ENCODE results near the gene PARS2.

Gene PARS2

GRCh38 chr1:54774820-54775498 lies 10.6 kb upstream of the PARS2 start:
- DNase-seq (ENCODE audit: low spot score) (no peak), FAIRE-seq (no peak)

GRCh38 chr1:54772951-54773350 lies 8.6 kb upstream of the PARS2 start:
- DNase-seq (ENCODE audit: low spot score) (no peak), FAIRE-seq (no peak)

DNA sequence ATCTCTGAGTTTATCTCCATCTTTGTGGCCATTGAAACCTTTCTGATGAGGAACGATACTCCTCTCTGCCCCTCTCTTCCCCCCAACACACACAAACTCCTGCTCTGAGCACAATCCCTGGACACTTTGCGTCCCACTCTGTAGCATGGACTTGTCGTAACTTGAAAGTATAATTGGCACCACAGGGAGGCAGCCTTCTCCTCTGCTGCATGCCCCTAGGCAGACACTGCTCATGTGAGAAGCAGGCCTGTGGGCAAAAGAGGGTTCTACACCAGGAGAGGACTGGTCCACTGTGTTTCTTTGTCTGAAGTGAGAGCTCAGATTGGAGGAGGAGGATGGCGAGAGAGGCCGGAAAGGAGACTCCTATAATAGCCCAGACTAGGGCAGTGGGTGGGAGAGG lies 3.8 kb upstream of the PARS2 start:
- DNase-seq (ENCODE audit: low spot score) (no peak), FAIRE-seq (no peak)

GRCh38 chr1:54767526-54767925 lies 3.2 kb upstream of the PARS2 start:
- FAIRE-seq = no peak
- no peak for DNase-seq (ENCODE audit: low spot score)

DNA sequence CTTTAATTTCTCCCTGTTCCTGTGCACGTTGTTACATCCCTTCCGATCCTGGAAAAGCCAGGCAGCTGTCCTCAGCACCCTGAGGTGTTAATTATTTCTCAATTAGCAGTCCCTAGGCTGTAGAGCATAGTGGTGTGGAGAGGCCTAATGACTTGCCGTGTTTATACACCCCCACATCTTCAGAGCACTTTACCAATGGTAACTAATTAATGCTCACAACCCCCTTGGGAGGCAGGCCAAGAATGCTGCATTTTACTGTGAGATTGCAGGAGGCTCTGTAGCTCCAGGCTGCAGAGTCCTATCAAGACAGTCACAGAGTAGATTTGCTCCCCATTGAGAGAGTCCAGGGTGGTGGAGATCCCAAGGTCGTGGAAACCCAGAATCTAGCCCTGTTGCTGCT lies 2.4 kb upstream of the PARS2 start:
- FAIRE-seq (no peak), DNase-seq (ENCODE audit: low spot score) (no peak)

GRCh38 chr1:54764922-54765561 lies 719 bp upstream of the PARS2 start:
- FAIRE-seq (no peak), DNase-seq (ENCODE audit: low spot score) (no peak)

GRCh38 chr1:54763816-54764132 lies 549 bp downstream of the PARS2 start:
- no peak for FAIRE-seq
- DNase-seq (ENCODE audit: low spot score) = no peak

- no peak for DNase-seq (ENCODE audit: low spot score)
- no peak for FAIRE-seq
These were observed 5.5 kb downstream of the PARS2 start for GRCh38 chr1:54758678-54759348.

DNA sequence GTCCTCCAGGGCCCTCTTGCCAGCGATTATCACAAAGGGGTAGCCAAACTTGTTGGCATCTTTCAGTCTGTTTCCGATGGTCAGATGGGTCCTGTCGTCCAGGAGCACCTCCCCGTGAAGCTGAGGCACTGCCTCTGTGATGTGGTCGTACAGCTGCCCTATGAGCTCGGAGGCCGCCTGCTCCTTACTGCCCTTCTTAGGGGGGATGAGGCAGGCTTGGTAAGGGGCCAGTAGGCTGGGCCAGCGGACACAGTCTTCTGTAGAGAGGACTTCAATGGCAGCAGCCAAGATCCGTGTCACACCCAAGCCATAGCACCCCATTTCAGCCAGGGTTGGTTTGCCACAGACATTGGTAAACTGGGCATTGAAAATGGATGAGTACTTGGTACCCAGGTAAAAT lies 6.5 kb downstream of the PARS2 start:
- no peak for FAIRE-seq

DNA sequence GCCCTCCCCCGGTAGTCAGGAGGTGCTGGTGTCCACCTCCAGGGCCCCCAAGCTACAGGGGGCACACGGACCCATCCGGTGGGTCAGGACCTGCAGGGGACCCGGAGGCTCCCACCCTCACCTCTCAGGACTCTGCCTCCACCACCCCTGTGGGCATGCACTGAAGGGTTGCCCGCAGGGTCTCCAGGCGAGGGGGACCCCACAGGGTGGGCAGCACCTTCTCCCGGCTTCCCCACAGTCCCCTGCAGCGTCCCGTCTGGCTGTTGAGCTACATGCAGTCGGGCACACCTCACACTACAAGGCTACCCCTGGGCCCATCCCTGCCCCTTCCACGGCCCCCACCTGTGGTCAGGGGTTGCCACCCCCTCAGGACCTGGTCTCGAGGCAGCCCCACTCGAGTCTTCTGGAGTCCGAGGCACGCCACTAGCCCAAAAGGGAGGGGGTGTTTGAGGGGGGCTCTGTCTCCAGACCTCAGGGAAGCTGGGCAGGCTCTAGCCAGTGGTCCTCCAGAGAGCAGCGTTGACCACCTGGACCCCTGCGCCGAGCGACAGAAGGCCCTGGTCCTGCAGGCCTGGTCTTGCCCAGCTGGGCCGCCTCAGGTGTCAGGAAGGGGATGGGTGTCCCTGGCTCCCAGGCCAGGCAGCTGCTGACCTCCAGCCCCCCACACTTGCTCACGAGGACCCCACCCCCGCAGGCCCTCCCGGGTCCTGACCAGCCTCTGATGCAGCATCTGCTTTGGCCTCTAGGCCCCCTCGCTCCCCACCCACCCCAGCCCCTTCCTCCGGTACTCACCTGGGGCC lies 9.6 kb downstream of the PARS2 start:
- FAIRE-seq (no peak), DNase-seq (ENCODE audit: low spot score) (no peak)

More for the DNA sequence above, 6.5 kb downstream of the PARS2 start:
- DNase-seq (ENCODE audit: low spot score) = no peak

DNA sequence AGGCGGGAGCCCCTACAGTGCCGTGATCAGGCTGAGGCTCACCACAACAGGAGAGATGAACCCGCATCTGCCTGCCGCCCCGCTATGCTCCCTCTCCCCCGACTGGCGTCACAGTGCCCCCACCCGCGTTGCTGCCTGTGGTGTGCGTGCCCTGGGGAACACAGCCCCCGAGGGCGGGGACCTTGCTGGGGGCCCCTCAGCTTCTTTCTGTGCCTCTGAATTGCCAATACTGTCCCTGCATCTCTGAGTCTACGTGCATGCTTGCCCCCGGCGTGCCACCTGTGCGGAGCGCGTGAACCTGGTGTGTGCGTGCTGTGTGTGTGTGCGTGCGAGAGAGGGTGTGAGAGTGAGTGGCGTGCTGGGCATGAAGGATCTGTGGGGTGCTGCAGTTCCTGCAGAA lies 10.3 kb downstream of the PARS2 start:
- no peak for DNase-seq (ENCODE audit: low spot score)
- FAIRE-seq = no peak

DNA sequence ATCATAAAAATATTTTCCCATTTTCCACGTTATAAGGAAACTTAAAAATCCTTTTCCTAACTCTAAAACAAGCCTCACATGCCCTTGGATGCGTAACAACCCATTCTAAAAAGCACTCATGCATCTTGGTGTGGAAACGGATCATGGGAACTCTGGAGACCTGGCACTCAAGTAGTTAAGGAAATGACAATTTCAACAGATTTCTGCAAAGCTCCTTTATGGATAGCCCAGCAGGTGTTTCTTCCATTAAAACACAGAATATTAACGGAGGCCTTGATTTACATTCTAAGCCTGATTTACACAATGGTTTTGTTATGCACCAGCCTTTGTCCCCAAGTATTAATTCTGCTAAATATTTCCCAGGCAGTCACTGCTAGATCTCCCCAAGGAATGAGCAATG lies 12.9 kb downstream of the PARS2 start:
- no peak for DNase-seq (ENCODE audit: low spot score)
- FAIRE-seq = no peak

DNA sequence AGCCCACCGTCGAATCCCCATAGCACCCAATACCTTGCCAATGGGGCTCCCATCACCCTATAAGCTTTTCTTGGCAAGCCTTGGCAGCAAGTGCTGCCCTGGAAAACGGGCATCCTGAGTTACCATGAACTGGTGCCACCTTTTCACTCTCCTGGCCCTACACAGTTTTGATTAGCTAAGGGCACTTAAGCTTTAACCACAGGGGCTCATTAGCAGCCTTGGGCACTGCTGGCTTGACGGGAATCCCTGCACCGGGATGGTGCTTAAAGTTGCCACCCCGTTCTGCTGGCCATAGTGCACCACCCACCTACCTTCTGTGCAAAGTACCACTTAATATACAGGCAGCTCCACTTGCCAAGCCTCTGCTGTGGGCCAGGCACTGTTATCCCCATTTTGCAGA lies 13.7 kb downstream of the PARS2 start:
- DNase-seq (ENCODE audit: low spot score) (no peak), FAIRE-seq (no peak)

- FAIRE-seq = no peak
- DNase-seq (ENCODE audit: low spot score) = no peak
These were observed 16.1 kb downstream of the PARS2 start for GRCh38 chr1:54748094-54748835.

- FAIRE-seq (no peak), DNase-seq (ENCODE audit: low spot score) (no peak)
These were observed 18.5 kb downstream of the PARS2 start for GRCh38 chr1:54745864-54746263.

- DNase-seq (ENCODE audit: low spot score) (no peak), FAIRE-seq (no peak)
These were observed 19.0 kb downstream of the PARS2 start for GRCh38 chr1:54745274-54745673.

DNA sequence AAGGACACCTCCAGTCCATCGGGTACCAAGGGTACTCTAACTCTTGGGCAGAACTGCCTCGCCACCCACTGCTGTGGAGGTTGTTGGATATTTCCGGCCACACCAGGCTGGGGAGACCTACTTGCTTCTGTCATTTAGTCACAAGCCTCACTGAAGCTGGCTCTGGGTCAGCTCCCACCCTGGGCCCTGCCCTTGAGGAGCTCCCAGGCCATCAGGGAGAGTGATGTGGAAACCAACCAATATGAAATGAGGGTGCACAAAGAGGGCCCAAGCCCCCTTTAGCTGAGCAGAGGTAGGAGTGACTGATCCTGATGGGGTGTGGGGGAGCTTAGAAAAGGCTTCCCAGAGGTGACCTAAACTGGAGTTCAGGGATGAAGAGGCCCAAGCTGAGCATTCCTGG lies 19.6 kb downstream of the PARS2 start:
- DNase-seq (ENCODE audit: low spot score) (no peak), FAIRE-seq (no peak)

GRCh38 chr1:54743416-54744226 lies 20.7 kb downstream of the PARS2 start:
- FAIRE-seq (no peak), DNase-seq (ENCODE audit: low spot score) (no peak)

DNA sequence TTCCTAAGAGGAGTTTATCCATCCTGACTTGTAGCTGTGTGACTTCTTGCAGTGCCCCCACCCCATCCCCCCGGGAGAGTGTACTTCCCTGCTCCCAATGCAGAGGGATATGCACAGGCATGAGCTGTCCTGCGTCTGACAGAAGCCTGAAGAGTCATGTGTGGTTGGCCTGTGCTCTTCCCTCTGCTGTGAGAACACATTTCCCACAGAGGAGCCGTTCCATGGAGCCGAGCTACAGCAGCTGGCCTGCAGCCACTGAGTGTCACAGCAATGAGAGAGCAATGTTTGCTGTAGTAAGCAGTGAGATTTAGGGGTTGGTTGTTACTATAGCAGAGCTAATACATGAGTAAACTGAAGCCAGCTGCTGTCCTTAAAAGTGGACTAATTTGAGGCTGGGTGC lies 22.0 kb downstream of the PARS2 start:
- FAIRE-seq (no peak), DNase-seq (ENCODE audit: low spot score) (no peak)

DNA sequence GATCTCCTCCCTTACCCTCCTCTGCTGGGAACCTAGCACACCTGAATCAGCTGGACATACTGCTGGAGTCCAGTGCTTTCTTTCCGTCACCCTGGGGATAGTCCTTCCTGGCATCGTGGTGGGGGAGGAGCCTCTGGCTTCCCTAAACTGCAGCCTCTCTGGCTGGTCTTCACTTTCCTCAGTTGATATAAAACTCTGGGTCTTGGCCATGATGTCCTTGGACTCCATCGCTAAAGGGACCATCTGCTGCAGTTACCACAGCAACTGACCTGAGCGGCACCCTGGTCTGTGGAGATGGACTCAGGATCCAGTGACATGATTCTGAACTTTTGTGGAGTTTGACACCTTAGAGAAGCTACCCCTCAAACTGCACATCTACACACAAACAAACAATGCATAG lies 22.8 kb downstream of the PARS2 start:
- DNase-seq (ENCODE audit: low spot score) (no peak), FAIRE-seq (no peak)

DNA sequence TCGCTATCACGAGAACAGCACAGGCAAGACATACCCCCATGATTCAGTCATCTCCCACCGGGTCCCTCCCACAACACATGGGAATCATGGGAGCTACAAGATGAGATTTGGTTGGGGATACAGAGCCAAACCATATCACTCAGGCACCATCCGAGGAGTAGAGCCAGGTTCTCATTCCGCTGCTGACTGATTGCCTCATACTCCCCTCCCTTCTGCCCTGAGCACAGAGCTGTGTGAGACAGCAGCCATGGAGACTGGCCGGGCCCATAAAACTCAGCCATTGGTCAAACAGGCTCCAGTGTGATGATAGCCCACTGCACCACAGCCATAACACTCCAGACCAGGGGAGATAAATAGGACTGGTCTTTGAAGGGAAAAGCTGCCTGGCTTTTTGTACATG lies 26.1 kb downstream of the PARS2 start:
- no peak for DNase-seq (ENCODE audit: low spot score)
- no peak for FAIRE-seq

Measured in RCC 7860 (cell line).